NCI-H2196 (cell line): ENCODE measurements around the gene CENPX.

Experiments used
- DNase-seq: peaks from one replicate; lab custom pipeline; 2025; ENCODE audit not compliant: unreplicated experiment; lab: John Stamatoyannopoulos, UW

The CENPX gene

GRCh38 chr17:82022310-82022980 is at the start of gene CENPX:
Gene CENPX (minus strand): TSS chr17:82022878. CDS start chr17:82022861, 17 bp downstream.
- no peak for DNase-seq

GRCh38 chr17:82070611-82071010 is 47.9 kb upstream of the CENPX start:
- no peak for DNase-seq

GRCh38 chr17:82065638-82066303 is 43.1 kb upstream of the CENPX start, which contains the start of gene DUS1L:
Gene DUS1L (minus strand): TSS chr17:82065804. CDS start chr17:82065059, 745 bp downstream.
- peak; percentile 82 for DNase-seq

GRCh38 chr17:82065193-82065637 is 42.5 kb upstream of the CENPX start:
- DNase-seq = no peak

- DNase-seq = peak; percentile 57
Measured at GRCh38 chr17:82064433-82065192, 41.9 kb upstream of the CENPX start.

GRCh38 chr17:82063424-82064415 is 41.0 kb upstream of the CENPX start:
- no peak for DNase-seq

- no peak for DNase-seq
Measured at GRCh38 chr17:82062984-82063368, 40.3 kb upstream of the CENPX start.

GRCh38 chr17:82062076-82062983 is 39.7 kb upstream of the CENPX start:
- no peak for DNase-seq

- DNase-seq = no peak
Measured at GRCh38 chr17:82061047-82061925, 38.6 kb upstream of the CENPX start.

- no peak for DNase-seq
Measured at GRCh38 chr17:82060614-82061013, 37.9 kb upstream of the CENPX start.

- DNase-seq = no peak
Measured at GRCh38 chr17:82060001-82060380, 37.3 kb upstream of the CENPX start.

GRCh38 chr17:82059272-82060000 is 36.8 kb upstream of the CENPX start:
- no peak for DNase-seq

GRCh38 chr17:82058855-82059249 is 36.2 kb upstream of the CENPX start:
- DNase-seq = no peak

- DNase-seq = no peak
Measured at GRCh38 chr17:82058230-82058854, 35.7 kb upstream of the CENPX start.

- DNase-seq = no peak
Measured at GRCh38 chr17:82056729-82057621, 34.3 kb upstream of the CENPX start.

GRCh38 chr17:82055965-82056728 is 33.5 kb upstream of the CENPX start:
- DNase-seq = no peak
